HG02642 (cell line): ENCODE measurements around the gene AP3M1.

ENCODE experiments used
- ATAC-seq: cut with Tn5 transposase; IDR thresholded peaks from one replicate; pipeline ENCODE4 v1.9.1; 2021; ENCODE audit warnings: mild to moderate bottlenecking; ENCODE audit not compliant: unreplicated experiment, poor library complexity

AP3M1 gene

DNA sequence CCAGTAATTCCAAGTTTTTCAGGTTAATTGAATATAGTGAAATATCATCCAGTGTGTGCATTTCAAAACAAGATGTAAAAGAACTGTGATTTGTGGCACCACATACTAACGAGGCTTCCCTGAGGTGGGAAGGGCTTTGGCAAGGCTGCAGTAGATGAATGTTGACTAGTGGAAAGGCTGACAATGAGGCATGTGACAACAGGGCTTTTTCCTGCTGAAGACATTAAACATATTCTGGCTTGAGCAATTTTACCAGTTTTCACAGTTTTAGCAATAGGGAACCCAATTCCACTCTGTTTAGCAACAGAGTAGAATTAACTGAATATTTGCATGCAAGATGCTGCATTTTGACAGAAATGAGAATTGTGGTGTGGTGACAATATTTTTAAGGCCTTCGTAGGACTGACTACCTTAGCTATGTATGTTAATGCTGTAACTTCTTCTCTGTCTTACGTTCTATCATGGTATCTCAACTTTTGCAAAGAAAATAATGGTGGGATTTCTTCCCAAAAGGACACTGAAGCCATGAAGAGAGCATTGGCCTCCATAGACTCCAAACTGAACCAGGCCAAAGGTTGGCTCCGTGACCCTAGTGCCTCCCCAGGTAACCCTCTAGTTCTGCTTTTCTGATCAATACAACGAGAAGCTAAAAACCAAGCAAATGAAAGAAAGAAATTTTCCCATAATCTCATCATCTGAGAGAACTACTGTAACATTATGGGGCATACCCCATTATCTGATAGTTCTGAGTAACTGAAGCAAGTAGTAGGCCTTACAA, 68.5 kb downstream of the AP3M1 start:
- no peak for ATAC-seq

DNA sequence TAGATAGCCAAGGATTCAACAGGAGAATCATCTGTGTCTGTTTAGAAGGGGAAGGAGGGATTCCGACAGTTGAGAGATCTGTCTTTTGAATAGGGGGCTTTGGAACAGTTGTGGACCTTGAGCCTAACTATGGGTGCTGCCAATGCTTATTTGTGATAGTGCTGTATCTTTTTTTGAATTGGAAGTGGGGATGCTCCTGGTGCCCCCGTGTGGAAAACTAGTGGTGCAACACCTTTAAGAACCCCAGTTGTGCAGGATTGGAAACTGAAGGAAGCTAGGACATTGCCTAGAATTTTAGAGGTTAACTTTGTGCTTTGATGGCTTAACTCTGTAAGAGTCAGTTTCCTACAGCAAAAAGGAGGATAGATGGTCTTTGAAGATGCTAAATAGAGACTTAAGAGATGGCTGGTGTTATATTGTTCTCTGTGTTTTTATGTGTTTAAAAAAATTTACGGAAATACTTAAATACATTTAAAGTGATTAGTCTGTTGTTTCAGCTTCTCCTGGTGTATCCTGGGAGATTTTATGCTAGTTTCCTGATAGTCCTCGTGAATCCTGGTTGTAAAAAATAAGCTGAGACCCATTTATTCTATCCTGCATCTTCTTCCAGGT, 69.3 kb downstream of the AP3M1 start:
- ATAC-seq: no peak

DNA sequence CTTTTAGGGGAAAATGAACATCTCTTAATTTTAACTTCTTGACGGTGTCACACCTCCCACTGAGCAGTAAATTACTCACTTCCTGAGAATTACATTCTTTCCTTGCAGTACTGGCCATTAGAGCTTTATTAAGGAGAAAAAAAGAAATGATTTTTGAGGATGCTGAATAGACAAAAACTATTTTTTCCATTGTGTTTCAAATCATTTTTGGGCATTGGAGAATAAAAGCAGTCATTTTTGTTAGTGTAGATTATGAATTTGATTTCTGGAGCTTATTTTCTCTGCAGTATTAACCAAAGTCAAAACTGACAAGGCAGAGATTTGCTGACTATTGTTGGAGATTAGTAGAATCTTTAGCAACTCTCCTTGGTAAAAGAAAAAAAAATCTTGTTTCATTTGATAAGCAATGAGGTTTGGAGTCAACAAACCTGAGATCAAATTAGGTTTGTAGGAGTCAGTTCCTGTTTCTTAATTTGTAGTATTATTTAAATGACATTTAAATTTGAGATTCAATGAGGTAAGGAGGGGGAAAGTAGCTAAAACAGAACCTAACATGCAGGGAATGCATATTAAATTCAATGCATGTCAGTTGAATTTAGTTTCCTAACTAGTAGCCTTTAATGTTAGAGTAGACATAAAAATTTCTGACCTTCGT, 70.6 kb downstream of the AP3M1 start:
- no peak for ATAC-seq

DNA sequence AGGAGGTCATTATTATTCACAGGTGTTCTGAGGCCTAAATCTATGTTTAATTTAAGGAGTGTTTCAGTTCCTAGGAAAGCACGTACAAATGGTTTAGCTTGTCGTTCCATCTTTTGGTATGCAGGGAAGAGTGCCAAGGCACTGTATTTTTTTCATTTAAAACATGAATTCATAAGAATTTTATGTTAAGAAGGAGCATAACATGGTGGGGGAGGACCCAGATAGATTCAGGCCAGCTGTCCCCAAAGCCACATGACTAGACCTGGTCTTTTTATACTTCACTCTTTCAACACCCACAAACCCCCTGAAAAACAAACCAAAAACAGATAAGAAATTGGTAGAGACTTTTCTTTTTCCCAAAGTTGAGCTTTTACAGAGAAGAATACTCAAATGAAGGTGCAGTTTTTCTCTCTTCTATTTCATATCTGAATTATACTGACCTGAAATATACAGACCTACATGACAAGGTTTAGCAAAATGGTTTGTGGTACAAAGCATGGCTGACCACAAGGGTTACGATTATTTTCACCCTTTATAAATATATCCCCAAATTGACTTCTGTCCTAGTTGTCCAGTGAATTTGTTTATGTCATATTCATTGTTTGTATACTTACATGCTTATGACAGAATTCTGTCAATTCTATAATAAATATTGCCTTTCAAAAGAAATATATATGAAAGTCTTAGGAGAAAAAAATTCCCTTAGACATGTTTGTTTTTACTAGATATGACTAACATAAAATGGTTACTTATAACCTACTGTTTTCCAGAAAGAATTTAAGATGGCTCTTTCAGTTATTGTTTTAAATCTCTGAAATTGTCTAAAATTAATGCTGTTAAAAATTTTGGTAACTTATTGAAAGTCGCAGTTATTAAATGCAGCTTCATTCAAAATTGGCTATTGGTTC, 71.3 kb downstream of the AP3M1 start:
- no peak for ATAC-seq

DNA sequence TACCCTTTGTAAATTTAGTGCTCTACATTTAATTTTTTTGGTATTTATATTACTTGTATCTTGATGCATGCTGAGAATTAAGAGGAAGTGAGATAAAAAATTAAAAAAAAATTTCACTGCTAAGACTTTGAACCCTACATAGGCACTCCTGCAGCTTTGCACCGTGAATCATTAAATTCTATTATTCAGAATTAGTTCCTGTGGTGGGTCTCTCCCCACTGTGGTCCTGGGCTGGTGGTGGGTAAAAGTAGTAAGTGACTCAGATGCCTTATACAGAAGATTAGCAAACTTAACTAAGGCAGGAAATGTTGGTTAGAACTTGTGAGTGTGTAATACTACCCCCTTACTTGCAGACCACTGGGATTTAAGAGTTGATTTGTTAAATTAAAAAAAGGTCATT, 72.6 kb downstream of the AP3M1 start:
- no peak for ATAC-seq

DNA sequence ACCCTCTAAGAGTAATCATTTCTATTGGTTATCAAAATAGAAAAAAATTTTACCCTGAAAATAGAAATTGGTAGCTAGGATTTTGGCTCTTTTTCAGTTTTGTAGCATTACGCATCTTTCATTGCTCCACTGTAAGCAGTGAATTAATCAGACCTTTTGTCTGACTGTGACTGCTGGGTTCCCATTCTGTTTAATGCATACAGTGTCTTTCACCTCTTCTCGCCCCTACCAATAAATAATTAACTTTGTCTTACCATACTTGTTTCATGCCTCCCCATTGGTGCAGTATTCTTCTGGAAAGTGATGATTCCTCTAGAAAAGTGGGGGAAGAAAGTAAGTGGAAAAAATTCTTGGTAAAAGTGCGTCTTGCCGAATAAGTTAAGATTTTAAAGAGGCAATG, 73.2 kb downstream of the AP3M1 start:
- no peak for ATAC-seq

DNA sequence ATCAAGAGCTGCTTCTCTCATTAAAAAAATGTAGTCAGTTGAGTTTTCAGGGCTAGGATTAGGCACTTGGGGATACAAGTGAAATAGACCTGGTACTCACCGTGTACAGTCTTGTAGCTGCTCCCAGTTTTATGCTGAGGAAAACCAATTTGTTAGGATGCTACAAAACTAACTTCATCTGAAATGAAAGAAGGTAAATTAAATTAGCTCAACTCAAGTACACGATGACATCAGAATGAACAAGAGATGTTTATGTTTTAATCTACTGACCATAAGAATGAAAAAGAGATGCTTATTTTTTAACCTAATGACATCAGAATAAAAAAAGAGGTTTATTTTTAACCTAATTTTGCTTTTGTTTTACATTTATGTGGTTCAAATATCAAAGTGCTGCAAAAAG, 73.7 kb downstream of the AP3M1 start:
- no peak for ATAC-seq

DNA sequence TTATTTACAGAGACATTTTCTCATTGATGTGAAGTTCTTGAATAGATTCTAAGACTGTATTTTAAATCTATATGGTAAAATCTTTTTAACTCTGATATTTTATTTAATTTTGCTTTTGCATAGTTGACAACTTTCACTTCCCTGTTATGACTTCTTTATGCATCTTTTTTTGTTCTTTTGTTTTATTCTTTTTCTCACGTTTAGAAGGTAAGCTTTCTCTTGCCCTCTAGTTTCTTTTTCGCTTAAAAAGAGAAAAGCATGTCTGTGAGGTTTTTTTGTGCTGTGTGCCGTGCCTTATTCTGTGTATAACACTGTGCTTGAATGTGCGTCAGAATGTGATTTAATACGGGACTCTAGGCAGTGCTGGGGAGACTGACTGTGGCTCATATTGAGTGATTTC, 74.7 kb downstream of the AP3M1 start:
- no peak for ATAC-seq

DNA sequence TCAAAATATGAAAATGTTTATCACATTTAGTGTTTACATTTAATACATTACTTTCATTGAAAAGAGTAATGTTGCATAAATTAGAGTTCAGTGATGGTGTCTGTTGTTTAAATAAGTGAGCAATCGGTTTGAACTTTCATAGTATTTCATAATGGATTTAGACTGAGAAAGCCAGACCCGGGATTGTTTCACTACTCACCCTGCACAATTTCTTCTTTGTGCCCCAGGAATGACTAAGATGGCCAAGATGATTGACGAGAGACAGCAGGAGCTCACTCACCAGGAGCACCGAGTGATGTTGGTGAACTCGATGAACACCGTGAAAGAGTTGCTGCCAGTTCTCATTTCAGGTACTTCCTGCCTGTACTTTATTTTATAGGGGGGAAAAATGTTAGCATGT, 78.1 kb downstream of the AP3M1 start:
- ATAC-seq: no peak

DNA sequence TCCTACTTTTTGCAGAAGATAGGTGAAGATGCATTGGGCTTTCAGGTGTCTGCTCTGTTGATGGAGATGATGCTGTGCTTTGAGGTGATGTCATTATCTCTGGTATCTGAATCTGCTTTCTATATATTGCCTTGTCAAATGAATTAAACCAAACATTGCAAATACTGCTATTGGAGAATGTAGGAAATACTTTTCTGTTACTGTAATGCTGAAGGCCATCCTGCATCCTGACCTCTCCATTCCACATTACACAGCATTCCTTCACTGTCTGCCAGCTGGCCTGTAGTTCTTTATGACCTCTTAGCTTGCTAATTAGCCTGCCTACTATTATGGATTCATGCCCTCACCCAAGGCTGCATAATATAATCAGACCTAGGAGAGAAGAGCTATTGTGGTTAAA, 79.5 kb downstream of the AP3M1 start:
- ATAC-seq: no peak
